Medulla oblongata (tissue), 1 donor: ENCODE measurements around the gene RBP7.
A peak's percentile ranks its signal among the peaks of the same experiment; 100 is the strongest.
"Not testable (repeated sequence)": the region's sequence is repeated elsewhere in the genome, so short reads cannot be mapped to it uniquely, and the experiment has no call there.

Experiments
- DNase-seq: peaks from one replicate; pipeline ENCODE4 v3.0.0-alpha.2; 2015; ENCODE audit errors: extremely low spot score

RBP7 gene

GRCh38 chr1:9996624-9997582 is at the start of gene RBP7:
Gene RBP7 (plus strand): TSS chr1:9997228. CDS start chr1:9997259, 31 bp downstream.
- DNase-seq: peak; percentile 6

GRCh38 chr1:9957726-9958125 is 39.3 kb upstream of the RBP7 start:
- DNase-seq: no peak

GRCh38 chr1:9960011-9960410 is 37.0 kb upstream of the RBP7 start:
- no peak for DNase-seq

- DNase-seq: no peak
These were observed 36.1 kb upstream of the RBP7 start for GRCh38 chr1:9960706-9961562.

GRCh38 chr1:9984253-9984652 is 12.8 kb upstream of the RBP7 start:
- DNase-seq: peak; percentile 63

GRCh38 chr1:9985001-9985400 is 12.0 kb upstream of the RBP7 start:
- no peak for DNase-seq

GRCh38 chr1:9989773-9990172 is 7.3 kb upstream of the RBP7 start:
- DNase-seq: no peak

GRCh38 chr1:9990944-9991343 is 6.1 kb upstream of the RBP7 start:
- DNase-seq: no peak

GRCh38 chr1:9992910-9993309 is 4.1 kb upstream of the RBP7 start:
- no peak for DNase-seq

- no peak for DNase-seq
These were observed 3.4 kb upstream of the RBP7 start for GRCh38 chr1:9993561-9994075.

GRCh38 chr1:10001016-10001665 is 4.1 kb downstream of the RBP7 start:
- peak; percentile 84 for DNase-seq

- DNase-seq: not testable (repeated sequence)
These were observed 8.2 kb downstream of the RBP7 start for GRCh38 chr1:10005248-10005647.

GRCh38 chr1:10007169-10007568 is 10.1 kb downstream of the RBP7 start:
- no peak for DNase-seq

- no peak for DNase-seq
These were observed 17.0 kb downstream of the RBP7 start for GRCh38 chr1:10014016-10014415.

- DNase-seq: no peak
These were observed 22.5 kb downstream of the RBP7 start for GRCh38 chr1:10019561-10019960.

- no peak for DNase-seq
These were observed 23.1 kb downstream of the RBP7 start for GRCh38 chr1:10020086-10020485.

GRCh38 chr1:10020678-10021077 is 23.6 kb downstream of the RBP7 start:
- DNase-seq: not testable (repeated sequence)

GRCh38 chr1:10021992-10022391 is 25.0 kb downstream of the RBP7 start:
- not testable (repeated sequence) for DNase-seq

GRCh38 chr1:10022656-10023055 is 25.6 kb downstream of the RBP7 start:
- DNase-seq: no peak

GRCh38 chr1:10025354-10025753 is 28.3 kb downstream of the RBP7 start:
- no peak for DNase-seq

- DNase-seq: no peak
These were observed 30.0 kb downstream of the RBP7 start for GRCh38 chr1:10027027-10027426.
